ENCODE results near the gene BAHCC1.

Gene BAHCC1

GRCh38 chr17:81391293-81391935 is 3.8 kb upstream of the BAHCC1 start:
- H3K9me2 ChIP-seq (ENCODE audit: low read depth, low read length): no peaks in the 10 kb centered on the region
- no peak overlapping the region for H2AFZ ChIP-seq (ENCODE audit: low read length)
- no peaks in the 10 kb centered on the region for H3K4me1 ChIP-seq (ENCODE audit: insufficient read depth, low read length, severe bottlenecking)
- no peak overlapping the region for H3K27ac ChIP-seq (ENCODE audit: low read depth, low read length, poor library complexity, severe bottlenecking)
- no peaks in the 10 kb centered on the region for H3K36me3 ChIP-seq (ENCODE audit: insufficient read depth, low read length)
- H3K9me3 ChIP-seq (ENCODE audit: low read length): no peaks in the 10 kb centered on the region
- H3F3A ChIP-seq (ENCODE audit: insufficient read depth, low read length): no peaks in the 10 kb centered on the region
- no peak overlapping the region for H3K9ac ChIP-seq (ENCODE audit: low read length)
- 0 out of 2 replicates have a peak, but pooled peaks cover 3% of the 10 kb centered on the region for H3K27me3 ChIP-seq (ENCODE audit: insufficient read depth, low read length)
- H3K4me3 ChIP-seq (ENCODE audit: low read depth, low read length, poor library complexity, severe bottlenecking): no peak overlapping the region
- TF ChIP-seq CTCF (IDR thresholded peaks at IDR 0.05; ENCODE audit: low read length): no peak
- no peak for TF ChIP-seq EZH2 (IDR thresholded peaks at IDR 0.05; ENCODE audit: borderline replicate concordance, low read length)
- H4K20me1 ChIP-seq (ENCODE audit: insufficient read depth, low read length): no peaks in the 10 kb centered on the region
- H3K79me2 ChIP-seq (ENCODE audit: insufficient read depth, low read length): no peaks in the 10 kb centered on the region
- no peak overlapping the region for H3K4me2 ChIP-seq (ENCODE audit: low read length)

GRCh38 chr17:81391936-81392908 is 3.0 kb upstream of the BAHCC1 start:
- Histone ChIP-seq H3K9me3 (ENCODE audit: low read length) (no peaks in the 10 kb centered on the region), H2AFZ (ENCODE audit: low read length) (no peak overlapping the region), H4K20me1 (ENCODE audit: insufficient read depth, low read length) (no peaks in the 10 kb centered on the region), H3K36me3 (ENCODE audit: insufficient read depth, low read length) (no peaks in the 10 kb centered on the region), H3K79me2 (ENCODE audit: insufficient read depth, low read length) (no peaks in the 10 kb centered on the region), H3K27me3 (ENCODE audit: insufficient read depth, low read length) (0 out of 2 replicates have a peak, but pooled peaks cover 3% of the 10 kb centered on the region), H3K4me2 (ENCODE audit: low read length) (no peak overlapping the region), H3K4me3 (ENCODE audit: low read depth, low read length, poor library complexity, severe bottlenecking) (no peak overlapping the region), H3K4me1 (ENCODE audit: insufficient read depth, low read length, severe bottlenecking) (no peaks in the 10 kb centered on the region), H3K9ac (ENCODE audit: low read length) (no peak overlapping the region), H3K9me2 (ENCODE audit: low read depth, low read length) (no peaks in the 10 kb centered on the region), H3K27ac (ENCODE audit: low read depth, low read length, poor library complexity, severe bottlenecking) (no peak overlapping the region), H3F3A (ENCODE audit: insufficient read depth, low read length) (no peaks in the 10 kb centered on the region)
- no peak for TF ChIP-seq CTCF (IDR thresholded peaks at IDR 0.05; ENCODE audit: low read length)
- no peak for TF ChIP-seq EZH2 (IDR thresholded peaks at IDR 0.05; ENCODE audit: borderline replicate concordance, low read length)

- Histone ChIP-seq H3K9ac (ENCODE audit: low read length) (no peak overlapping the region), H3K4me2 (ENCODE audit: low read length) (no peak overlapping the region), H3K79me2 (ENCODE audit: insufficient read depth, low read length) (no peaks in the 10 kb centered on the region), H3K27me3 (ENCODE audit: insufficient read depth, low read length) (0 out of 2 replicates have a peak, but pooled peaks cover 3% of the 10 kb centered on the region), H3K36me3 (ENCODE audit: insufficient read depth, low read length) (no peaks in the 10 kb centered on the region), H2AFZ (ENCODE audit: low read length) (no peak overlapping the region), H3K27ac (ENCODE audit: low read depth, low read length, poor library complexity, severe bottlenecking) (no peak overlapping the region), H3K9me3 (ENCODE audit: low read length) (no peaks in the 10 kb centered on the region), H4K20me1 (ENCODE audit: insufficient read depth, low read length) (no peaks in the 10 kb centered on the region), H3K9me2 (ENCODE audit: low read depth, low read length) (no peaks in the 10 kb centered on the region), H3K4me3 (ENCODE audit: low read depth, low read length, poor library complexity, severe bottlenecking) (no peak overlapping the region), H3F3A (ENCODE audit: insufficient read depth, low read length) (no peaks in the 10 kb centered on the region), H3K4me1 (ENCODE audit: insufficient read depth, low read length, severe bottlenecking) (no peaks in the 10 kb centered on the region)
- TF ChIP-seq EZH2 (IDR thresholded peaks at IDR 0.05; ENCODE audit: borderline replicate concordance, low read length) (no peak), CTCF (IDR thresholded peaks at IDR 0.05; ENCODE audit: low read length) (no peak)
Measured at GRCh38 chr17:81392909-81393654, 2.2 kb upstream of the BAHCC1 start.

Data from OCI-LY1 (cell line).